ENCODE data around the gene ANAPC2. TPM values are rescaled to one million over a fixed set of nuclear protein-coding genes. Genes with fewer than 3 reads are reported as not detected.
A peak's percentile ranks its signal among the peaks of the same experiment; 100 is the strongest.

ANAPC2 gene
- total RNA-seq, 1 donor from 2014 or later = 58.5 TPM

DNA sequence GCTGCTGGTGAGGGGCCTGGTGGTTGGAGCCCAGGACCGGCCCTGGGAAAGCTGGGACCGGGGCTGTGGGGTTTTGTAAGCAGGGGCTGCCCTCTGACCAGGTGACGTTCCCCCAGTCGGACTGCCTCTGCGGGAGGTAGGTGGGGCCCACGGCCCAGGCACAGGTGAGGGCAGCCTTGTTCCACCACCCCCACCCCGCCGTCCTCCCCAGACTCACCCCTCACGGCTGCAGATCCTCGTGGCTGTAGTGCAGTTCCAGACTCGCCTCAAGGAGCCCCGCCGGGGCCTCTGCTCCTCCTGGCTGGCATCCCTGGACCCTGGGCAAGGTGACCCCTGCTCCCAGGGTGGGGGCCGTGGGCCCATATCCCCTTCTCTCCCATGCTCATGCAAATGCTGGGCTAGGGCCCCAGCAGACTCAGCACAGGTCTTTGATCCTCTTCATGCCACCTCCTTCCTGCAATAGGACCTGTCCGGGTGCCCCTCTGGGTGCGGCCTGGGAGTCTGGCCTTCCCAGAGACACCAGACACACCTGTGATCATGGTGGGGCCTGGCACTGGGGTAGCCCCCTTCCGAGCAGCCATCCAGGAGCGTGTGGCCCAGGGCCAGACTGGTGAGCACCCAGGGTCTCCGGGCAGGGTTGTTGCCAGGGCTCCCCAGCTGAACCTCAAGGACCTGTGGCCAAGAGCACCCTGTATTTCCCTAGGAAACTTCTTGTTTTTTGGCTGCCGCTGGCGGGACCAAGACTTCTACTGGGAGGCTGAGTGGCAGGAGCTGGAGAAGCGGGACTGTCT lies 27.0 kb upstream of the ANAPC2 start:
- H3K36me3 Mint-ChIP-seq (ENCODE audit: low read depth) = peaks cover 3% of the 10 kb centered on the region
- no peak overlapping the region for H3K4me3 Mint-ChIP-seq (ENCODE audit: low read depth)
- no peak for DNase-seq (ENCODE audit: low spot score)
- intact Hi-C loops (cut with micrococcal nuclease) = no loop called here
- H3K4me1 Mint-ChIP-seq (ENCODE audit: low read depth) = no peaks in the 10 kb centered on the region
- no peaks in the 10 kb centered on the region for H3K9me3 Mint-ChIP-seq
- no peaks in the 10 kb centered on the region for H3K27me3 Mint-ChIP-seq (ENCODE audit: low read depth)
- H3K27ac Mint-ChIP-seq = no peak overlapping the region

DNA sequence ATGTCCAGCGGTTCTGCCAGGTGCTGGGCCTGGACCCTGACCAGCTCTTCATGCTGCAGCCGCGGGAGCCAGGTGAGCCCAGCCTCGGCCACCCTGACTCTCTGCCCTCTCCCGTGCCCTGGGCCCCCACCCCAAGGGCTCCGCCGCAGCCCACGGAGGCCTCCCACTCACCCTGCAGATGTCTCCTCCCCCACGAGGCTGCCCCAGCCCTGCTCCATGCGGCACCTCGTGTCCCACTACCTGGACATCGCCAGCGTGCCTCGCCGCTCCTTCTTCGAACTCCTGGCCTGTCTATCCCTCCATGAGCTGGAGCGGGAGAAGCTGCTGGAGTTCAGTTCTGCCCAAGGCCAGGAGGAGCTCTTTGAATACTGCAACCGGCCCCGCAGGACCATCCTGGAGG lies 26.3 kb upstream of the ANAPC2 start:
- intact Hi-C loops (cut with micrococcal nuclease) = no loop called here
- no peaks in the 10 kb centered on the region for H3K27me3 Mint-ChIP-seq (ENCODE audit: low read depth)

DNA sequence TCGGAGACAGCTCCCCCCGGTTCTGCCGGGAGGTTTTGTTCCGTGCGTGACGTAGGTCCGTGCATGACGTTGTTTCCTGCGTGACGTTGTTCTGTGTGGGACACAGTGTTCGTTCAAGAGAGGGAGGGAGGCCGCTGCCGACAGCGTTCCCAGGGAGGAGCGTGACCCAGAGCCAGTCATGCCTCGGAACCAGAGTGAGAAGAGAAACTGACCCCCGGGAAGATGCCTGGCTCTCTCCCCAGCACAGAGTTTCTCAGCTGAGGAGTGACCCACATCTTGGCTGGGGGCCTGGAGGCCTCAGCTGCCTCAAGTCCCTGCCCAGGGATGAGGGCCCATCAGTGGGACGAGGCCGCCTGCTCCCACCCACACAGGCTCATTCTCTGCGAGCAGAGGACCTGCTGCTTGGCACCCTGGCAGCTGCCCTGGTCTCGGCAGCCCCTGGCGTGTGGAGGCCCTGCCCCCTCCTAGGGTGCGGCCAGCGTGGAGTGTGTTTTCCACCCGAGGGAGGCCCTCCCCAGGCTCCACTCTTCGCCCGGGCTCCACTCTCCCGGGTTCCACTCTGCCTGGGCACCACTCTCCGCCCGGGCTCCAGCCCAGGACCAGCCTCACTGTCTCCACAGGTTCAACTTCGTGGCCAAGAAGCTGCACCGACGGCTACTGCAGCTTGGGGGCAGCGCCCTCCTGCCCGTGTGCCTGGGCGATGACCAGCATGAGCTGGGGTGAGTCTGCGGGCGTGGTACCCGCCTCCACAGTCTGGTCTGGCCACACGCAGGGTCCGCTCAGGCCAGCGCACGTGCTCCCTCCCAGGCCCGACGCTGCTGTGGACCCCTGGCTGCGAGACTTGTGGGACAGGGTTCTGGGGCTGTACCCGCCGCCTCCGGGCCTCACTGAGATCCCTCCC lies 25.1 kb upstream of the ANAPC2 start:
- H3K27me3 Mint-ChIP-seq (ENCODE audit: low read depth) = no peaks in the 10 kb centered on the region
- no peak overlapping the region for H3K27ac Mint-ChIP-seq
- no peaks in the 10 kb centered on the region for H3K4me1 Mint-ChIP-seq (ENCODE audit: low read depth)
- H3K4me3 Mint-ChIP-seq (ENCODE audit: low read depth) = no peak overlapping the region
- peaks cover 10% of the 10 kb centered on the region for H3K36me3 Mint-ChIP-seq (ENCODE audit: low read depth)
- H3K9me3 Mint-ChIP-seq = no peaks in the 10 kb centered on the region
- DNase-seq (ENCODE audit: low spot score) = no peak
- intact Hi-C loops (cut with micrococcal nuclease) = no loop called here

More for the DNA sequence above, 26.3 kb upstream of the ANAPC2 start:
- no peaks in the 10 kb centered on the region for H3K4me1 Mint-ChIP-seq (ENCODE audit: low read depth)
- no peak overlapping the region for H3K4me3 Mint-ChIP-seq (ENCODE audit: low read depth)
- no peak overlapping the region for H3K27ac Mint-ChIP-seq
- no peaks in the 10 kb centered on the region for H3K9me3 Mint-ChIP-seq
- DNase-seq (ENCODE audit: low spot score) = no peak
- peaks cover 3% of the 10 kb centered on the region for H3K36me3 Mint-ChIP-seq (ENCODE audit: low read depth)

DNA sequence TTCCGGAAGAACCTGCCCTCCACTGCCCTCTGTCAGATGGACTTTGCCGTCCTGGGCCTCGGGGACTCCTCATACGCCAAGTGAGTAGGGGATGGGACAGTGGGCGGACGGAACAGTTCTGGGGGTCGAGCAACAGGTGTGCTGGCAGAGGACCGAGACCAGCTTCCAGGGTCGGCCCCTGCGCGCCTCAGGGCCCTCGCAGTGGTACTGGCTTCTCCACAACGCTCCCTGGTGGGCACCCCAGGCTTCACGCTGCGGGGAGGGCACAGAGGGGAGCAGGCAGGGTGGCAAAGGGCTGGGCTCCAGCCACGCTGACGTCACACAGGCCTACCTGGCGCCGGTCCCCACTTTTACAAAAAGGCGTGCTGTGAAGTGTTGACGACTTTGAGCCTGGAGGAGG lies 24.2 kb upstream of the ANAPC2 start:
- Mint-ChIP-seq H3K27me3 (ENCODE audit: low read depth) (no peaks in the 10 kb centered on the region), H3K27ac (no peak overlapping the region), H3K4me1 (ENCODE audit: low read depth) (peaks cover 1% of the 10 kb centered on the region), H3K36me3 (ENCODE audit: low read depth) (peaks cover 14% of the 10 kb centered on the region), H3K4me3 (ENCODE audit: low read depth) (no peak overlapping the region), H3K9me3 (no peaks in the 10 kb centered on the region)
- DNase-seq (ENCODE audit: low spot score) = no peak
- intact Hi-C loops (cut with micrococcal nuclease) = no loop called here

DNA sequence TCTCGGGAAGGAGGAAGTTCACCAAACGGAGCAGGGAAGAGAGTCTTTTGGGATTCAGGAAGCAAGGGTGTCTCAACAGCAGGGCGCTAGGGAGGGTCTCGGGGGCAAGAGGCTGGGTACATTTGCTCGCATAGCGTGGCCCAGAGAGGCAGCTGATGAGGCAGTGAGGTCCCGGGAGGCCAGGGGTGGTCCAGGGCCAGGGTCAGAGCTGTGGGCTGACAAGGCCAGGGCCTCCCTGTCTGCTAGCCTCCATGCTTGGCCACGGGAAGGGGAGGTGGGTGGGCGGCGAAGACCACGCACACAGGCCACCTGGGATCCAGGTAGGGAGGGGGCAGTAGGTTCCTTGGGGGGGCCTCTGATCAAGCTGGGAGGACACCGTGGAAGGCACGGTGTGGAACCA lies 23.2 kb upstream of the ANAPC2 start:
- Mint-ChIP-seq H3K36me3 (ENCODE audit: low read depth) (peaks cover 24% of the 10 kb centered on the region), H3K4me3 (ENCODE audit: low read depth) (no peak overlapping the region), H3K4me1 (ENCODE audit: low read depth) (peaks cover 11% of the 10 kb centered on the region), H3K27me3 (ENCODE audit: low read depth) (no peaks in the 10 kb centered on the region), H3K9me3 (no peaks in the 10 kb centered on the region), H3K27ac (no peak overlapping the region)
- no peak for DNase-seq (ENCODE audit: low spot score)
- intact Hi-C loops (cut with micrococcal nuclease) = no loop called here

DNA sequence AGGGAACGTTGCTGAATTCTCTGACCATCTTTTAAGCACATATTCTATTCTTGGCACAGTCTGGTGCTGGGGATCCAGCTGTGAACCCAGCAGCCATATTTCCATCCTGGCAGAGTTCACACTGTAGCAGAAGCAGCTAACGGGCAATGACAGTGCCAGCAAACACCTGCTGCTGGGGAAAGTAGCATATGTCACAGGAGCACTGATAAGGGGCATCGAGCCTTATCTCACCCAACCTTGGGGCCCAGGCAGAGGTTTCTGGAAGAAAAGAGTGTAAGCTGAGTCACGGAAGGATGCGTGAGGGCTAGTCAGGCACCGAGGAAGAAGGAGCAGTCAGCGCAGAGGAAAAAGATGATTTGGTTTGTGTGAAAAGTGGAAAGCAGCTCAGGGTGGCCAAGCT lies 18.2 kb upstream of the ANAPC2 start:
- Mint-ChIP-seq H3K27ac (peak overlapping the region; percentile 87), H3K4me1 (ENCODE audit: low read depth) (peaks cover 28% of the 10 kb centered on the region), H3K4me3 (ENCODE audit: low read depth) (peak overlapping the region; percentile 93), H3K27me3 (ENCODE audit: low read depth) (no peaks in the 10 kb centered on the region), H3K36me3 (ENCODE audit: low read depth) (peaks cover 31% of the 10 kb centered on the region), H3K9me3 (no peaks in the 10 kb centered on the region)
- intact Hi-C loops (cut with micrococcal nuclease) = no loop called here
- DNase-seq (ENCODE audit: low spot score) = no peak

DNA sequence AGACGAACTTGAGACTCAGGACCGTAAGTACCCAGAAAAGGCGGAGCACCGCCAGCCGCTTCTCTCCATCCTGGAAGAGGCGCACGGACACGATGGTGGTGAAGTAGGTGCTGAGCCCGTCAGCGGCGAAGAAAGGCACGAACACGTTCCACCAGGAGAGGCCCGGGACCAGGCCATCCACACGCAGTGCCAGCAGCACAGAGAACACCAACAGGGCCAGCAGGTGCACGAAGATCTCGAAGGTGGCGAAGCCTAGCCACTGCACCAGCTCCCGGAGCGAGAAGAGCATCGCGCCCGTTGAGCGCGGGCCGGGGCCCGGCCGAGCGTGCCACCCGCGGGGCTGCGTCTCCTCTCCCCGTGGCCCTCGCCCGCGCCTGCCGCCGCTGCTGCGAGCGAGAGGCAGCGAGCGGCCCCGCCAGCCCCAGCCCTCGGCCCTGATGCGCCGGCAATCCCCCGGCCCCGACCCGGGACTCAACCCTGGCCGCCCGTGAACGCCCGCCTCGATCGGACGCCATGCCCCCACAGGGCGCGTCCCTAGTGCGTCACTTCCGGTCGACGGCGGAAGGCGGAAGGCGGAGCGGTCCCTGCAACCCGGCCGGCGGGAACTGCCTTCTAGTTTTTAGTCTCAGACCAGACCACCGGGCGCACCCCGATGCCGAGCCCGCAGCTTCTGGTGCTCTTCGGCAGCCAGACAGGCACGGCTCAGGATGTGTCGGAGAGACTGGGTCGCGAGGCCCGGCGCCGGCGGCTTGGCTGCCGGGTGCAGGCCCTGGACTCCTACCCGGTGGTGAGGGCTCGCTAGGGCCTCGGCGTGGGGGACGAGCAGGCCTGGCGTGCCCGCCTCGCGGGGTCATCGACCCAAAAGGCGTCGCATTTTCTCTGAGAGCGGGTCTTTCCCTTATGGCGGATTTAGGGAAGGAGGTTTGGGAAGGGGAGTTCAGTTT lies 17.0 kb upstream of the ANAPC2 start, which contains the start of the genes NDOR1 and TMEM203:
Gene NDOR1, plus strand, starts transcription at position 575 of the 944 bp plus-strand sequence. Its CDS starts 78 bp downstream, at position 653.
Gene TMEM203, minus strand, starts transcription at position 523 of the 944 bp plus-strand sequence. Its CDS starts 234 bp downstream, at position 289.
- Mint-ChIP-seq H3K36me3 (ENCODE audit: low read depth) (peaks cover 31% of the 10 kb centered on the region), H3K4me1 (ENCODE audit: low read depth) (peaks cover 32% of the 10 kb centered on the region), H3K9me3 (no peaks in the 10 kb centered on the region), H3K4me3 (ENCODE audit: low read depth) (peak within 1 kb of the TSS; percentile 93), H3K27me3 (ENCODE audit: low read depth) (no peaks in the 10 kb centered on the region), H3K27ac (peak within 1 kb of the TSS; percentile 87)
- intact Hi-C loops (cut with micrococcal nuclease) = loop anchor here (1.0 kb wide), 1 partner anchor 17 kb away; the partner anchor contains the start of genes ANAPC2 and SSNA1
- peak; percentile 91 for DNase-seq (ENCODE audit: low spot score)

DNA sequence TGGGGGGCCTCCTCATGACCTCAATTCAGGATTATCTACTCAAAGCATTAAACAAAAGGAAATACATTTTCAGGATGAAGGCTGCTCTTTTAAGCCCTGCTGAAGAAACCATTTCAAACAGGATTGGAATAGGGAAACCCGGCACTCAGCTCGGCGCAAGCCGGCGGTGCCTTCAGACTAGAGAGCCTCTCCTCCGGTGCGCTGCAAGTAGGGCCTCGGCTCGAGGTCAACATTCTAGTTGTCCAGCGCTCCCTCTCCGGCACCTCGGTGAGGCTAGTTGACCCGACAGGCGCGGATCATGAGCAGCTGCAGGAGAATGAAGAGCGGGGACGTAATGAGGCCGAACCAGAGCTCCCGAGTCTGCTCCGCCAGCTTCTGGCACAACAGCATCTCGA lies 16.4 kb upstream of the ANAPC2 start:
- Mint-ChIP-seq H3K9me3 (no peaks in the 10 kb centered on the region), H3K4me1 (ENCODE audit: low read depth) (peaks cover 32% of the 10 kb centered on the region), H3K36me3 (ENCODE audit: low read depth) (peaks cover 31% of the 10 kb centered on the region), H3K4me3 (ENCODE audit: low read depth) (peak overlapping the region; percentile 93), H3K27me3 (ENCODE audit: low read depth) (no peaks in the 10 kb centered on the region), H3K27ac (peak overlapping the region; percentile 82)
- DNase-seq (ENCODE audit: low spot score) = no peak
- intact Hi-C loops (cut with micrococcal nuclease) = loop anchor here (1.0 to 5.0 kb wide), 2 partner anchors 16 to 77 kb away; partner anchors contain the start of genes ANAPC2 and SSNA1

DNA sequence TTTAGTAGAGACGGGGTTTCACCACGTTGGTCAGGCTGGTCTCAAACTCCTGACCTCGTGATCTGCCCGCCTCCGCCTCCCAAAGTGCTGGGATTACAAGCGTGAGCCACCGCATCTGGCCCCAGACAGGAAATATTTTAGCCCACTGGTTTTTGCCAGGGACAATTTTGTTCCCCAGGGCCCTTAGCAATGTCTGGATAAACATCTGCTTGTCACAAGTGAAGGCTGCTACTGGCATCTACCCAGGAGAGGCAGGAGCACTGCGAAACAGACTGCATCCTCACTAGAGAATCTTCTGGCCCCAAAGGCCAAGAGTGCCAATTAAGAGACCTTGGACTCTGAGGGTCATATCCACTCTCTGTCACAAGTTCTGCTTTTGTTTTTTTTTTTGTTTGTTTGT lies 14.6 kb upstream of the ANAPC2 start:
- Mint-ChIP-seq H3K9me3 (no peaks in the 10 kb centered on the region), H3K4me1 (ENCODE audit: low read depth) (peaks cover 34% of the 10 kb centered on the region)
- intact Hi-C loops (cut with micrococcal nuclease) = loop anchor here (5.0 kb wide), 1 partner anchor 76 kb away; no protein-coding TSS in a partner anchor

DNA sequence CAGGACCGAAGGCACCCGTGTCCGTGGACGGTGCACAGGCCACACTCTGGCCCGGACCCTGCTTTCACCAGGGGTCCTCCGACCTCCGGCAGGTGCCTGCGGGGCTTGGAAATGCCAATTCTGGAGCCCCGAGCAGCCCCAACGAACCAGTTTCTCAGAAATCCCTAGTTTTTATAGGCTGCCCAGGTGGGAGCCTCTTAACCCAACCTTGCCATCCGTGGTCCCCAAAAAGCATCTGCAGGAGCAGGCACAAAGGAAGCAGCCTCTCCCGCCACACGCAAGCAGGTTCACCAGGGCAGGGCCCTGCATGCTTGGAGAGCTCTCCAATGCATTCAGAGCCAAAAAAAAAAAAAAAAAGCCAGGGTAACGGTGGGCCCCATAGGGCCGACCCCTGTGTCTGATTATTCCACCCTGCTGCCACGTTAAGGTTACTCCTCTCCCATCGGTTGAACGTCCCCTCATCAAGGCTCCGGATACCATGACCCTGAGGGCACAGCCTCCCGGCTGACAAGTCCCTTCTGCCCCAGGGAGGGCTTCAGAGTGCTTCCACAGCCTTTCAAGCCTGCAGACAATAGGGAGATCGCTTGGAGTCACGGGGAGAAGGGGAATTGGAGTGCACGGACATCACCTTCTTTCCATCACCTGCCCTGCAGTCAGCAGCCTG lies 13.0 kb upstream of the ANAPC2 start:
- Mint-ChIP-seq H3K9me3 (no peaks in the 10 kb centered on the region), H3K4me1 (ENCODE audit: low read depth) (peaks cover 21% of the 10 kb centered on the region), H3K27ac (peak overlapping the region; percentile 69), H3K4me3 (ENCODE audit: low read depth) (peak overlapping the region; percentile 82), H3K36me3 (ENCODE audit: low read depth) (peaks cover 9% of the 10 kb centered on the region), H3K27me3 (ENCODE audit: low read depth) (no peaks in the 10 kb centered on the region)
- intact Hi-C loops (cut with micrococcal nuclease) = loop anchor here (5.0 kb wide), 1 partner anchor 74 kb away; no protein-coding TSS in a partner anchor
- no peak for DNase-seq (ENCODE audit: low spot score)

More for the DNA sequence above, 14.6 kb upstream of the ANAPC2 start:
- no peaks in the 10 kb centered on the region for H3K27me3 Mint-ChIP-seq (ENCODE audit: low read depth)
- no peak overlapping the region for H3K27ac Mint-ChIP-seq
- peak overlapping the region; percentile 8 for H3K4me3 Mint-ChIP-seq (ENCODE audit: low read depth)
- no peak for DNase-seq (ENCODE audit: low spot score)
- H3K36me3 Mint-ChIP-seq (ENCODE audit: low read depth) = peaks cover 22% of the 10 kb centered on the region

DNA sequence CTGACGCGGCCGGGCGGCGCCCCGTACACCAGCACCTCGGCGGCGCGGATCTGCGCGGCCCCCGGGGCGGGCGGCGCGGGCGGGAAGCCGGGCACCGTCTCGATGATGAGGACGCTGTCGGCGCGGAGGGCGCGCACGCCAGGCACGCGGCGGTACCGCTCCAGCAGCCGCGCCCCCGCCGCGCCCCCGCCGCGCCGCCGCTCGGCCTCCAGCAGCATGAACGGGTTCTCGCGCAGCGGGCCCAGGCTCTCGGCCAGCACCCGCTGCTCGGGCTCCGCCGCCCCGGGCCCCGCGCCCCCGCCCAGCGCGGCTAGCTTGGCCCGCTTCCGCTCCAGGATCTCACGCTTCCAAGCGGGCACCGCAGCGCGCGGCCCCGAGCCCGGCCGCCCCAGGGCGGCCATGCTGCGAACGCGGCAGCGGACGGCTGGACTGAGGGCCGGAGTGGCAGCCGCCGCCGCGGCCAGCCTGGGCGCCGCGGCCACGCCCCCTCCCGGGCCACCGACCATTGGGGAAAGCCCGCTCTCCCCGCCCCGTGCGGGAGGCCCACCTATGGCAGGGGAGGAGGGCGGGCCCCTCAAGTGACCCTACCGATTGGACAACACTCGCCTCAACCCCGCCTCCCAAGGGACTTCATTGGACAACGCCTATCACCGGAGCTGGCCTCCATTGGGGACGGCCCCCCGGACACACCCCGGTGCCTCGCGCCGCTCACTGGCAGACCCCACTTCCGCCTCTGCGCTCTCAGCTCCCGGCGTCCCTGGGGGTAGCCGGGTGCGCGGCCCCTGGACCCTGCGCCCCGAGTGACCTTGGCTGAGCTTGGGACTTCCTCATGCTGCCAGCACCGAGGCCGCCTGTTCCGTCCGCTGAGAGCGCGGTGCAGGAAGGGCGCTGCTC lies 12.2 kb upstream of the ANAPC2 start, which contains the start of gene TPRN:
Gene TPRN, minus strand, starts transcription at position 431 of the 894 bp plus-strand sequence. Its CDS starts 30 bp downstream, at position 401.
- Mint-ChIP-seq H3K9me3 (no peaks in the 10 kb centered on the region), H3K4me3 (ENCODE audit: low read depth) (peak within 1 kb of the TSS; percentile 83), H3K36me3 (ENCODE audit: low read depth) (peaks cover 9% of the 10 kb centered on the region), H3K27ac (peak within 1 kb of the TSS; percentile 69), H3K4me1 (ENCODE audit: low read depth) (peaks cover 20% of the 10 kb centered on the region), H3K27me3 (ENCODE audit: low read depth) (no peaks in the 10 kb centered on the region)
- intact Hi-C loops (cut with micrococcal nuclease) = loop anchor here (1.0 to 5.0 kb wide), 3 partner anchors 12 to 73 kb away; partner anchors contain the start of genes ANAPC2 and SSNA1
- peak; percentile 99 for DNase-seq (ENCODE audit: low spot score)
